Ishikawa (cell line): Measurements from ENCODE around the gene NT5DC3.

ENCODE experiments used
- CEBPB ChIP-seq: IDR thresholded peaks from 2 replicates; pipeline ENCODE4 v1.6.1; 2012
- CREB1 ChIP-seq: IDR thresholded peaks from 2 replicates; pipeline ENCODE4 v1.6.1; 2012; ENCODE audit warnings: low read depth
- EGR1 ChIP-seq: IDR thresholded peaks from 2 replicates; pipeline ENCODE4 v1.6.1; 2012
- FOXM1 ChIP-seq: IDR thresholded peaks from 2 replicates; pipeline ENCODE4 v1.6.1; 2012; ENCODE audit warnings: low read depth, borderline replicate concordance
- RAD21 ChIP-seq: IDR thresholded peaks from 2 replicates; pipeline ENCODE4 v1.6.1; 2012; ENCODE audit warnings: low read depth
- TAF1 ChIP-seq: IDR thresholded peaks from 2 replicates; pipeline ENCODE4 v1.6.1; 2012; ENCODE audit warnings: low read depth, mild to moderate bottlenecking
- YY1 ChIP-seq: IDR thresholded peaks from 2 replicates; pipeline ENCODE4 v1.6.1; 2012; ENCODE audit warnings: low read depth
- TF ChIP-seq, protein P1 (sequence below): IDR thresholded peaks from 2 replicates; pipeline ENCODE4 v1.6.1; 2012; ENCODE audit warnings: low read depth, mild to moderate bottlenecking

GRCh38 chr12:103794309-103795213 lies 46.5 kb downstream of the NT5DC3 start:
- TF ChIP-seq TAF1 (no peak), RAD21 (no peak), CEBPB (no peak), EGR1 (no peak), CREB1 (no peak), YY1 (no peak), FOXM1 (no peak)
- TF ChIP-seq, protein P1, sequence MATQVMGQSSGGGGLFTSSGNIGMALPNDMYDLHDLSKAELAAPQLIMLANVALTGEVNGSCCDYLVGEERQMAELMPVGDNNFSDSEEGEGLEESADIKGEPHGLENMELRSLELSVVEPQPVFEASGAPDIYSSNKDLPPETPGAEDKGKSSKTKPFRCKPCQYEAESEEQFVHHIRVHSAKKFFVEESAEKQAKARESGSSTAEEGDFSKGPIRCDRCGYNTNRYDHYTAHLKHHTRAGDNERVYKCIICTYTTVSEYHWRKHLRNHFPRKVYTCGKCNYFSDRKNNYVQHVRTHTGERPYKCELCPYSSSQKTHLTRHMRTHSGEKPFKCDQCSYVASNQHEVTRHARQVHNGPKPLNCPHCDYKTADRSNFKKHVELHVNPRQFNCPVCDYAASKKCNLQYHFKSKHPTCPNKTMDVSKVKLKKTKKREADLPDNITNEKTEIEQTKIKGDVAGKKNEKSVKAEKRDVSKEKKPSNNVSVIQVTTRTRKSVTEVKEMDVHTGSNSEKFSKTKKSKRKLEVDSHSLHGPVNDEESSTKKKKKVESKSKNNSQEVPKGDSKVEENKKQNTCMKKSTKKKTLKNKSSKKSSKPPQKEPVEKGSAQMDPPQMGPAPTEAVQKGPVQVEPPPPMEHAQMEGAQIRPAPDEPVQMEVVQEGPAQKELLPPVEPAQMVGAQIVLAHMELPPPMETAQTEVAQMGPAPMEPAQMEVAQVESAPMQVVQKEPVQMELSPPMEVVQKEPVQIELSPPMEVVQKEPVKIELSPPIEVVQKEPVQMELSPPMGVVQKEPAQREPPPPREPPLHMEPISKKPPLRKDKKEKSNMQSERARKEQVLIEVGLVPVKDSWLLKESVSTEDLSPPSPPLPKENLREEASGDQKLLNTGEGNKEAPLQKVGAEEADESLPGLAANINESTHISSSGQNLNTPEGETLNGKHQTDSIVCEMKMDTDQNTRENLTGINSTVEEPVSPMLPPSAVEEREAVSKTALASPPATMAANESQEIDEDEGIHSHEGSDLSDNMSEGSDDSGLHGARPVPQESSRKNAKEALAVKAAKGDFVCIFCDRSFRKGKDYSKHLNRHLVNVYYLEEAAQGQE: no peak
